Measurements from ENCODE around the gene CFAP74. TPM values are rescaled to one million over a fixed set of nuclear protein-coding genes. Genes with fewer than 3 reads are reported as not detected.

CFAP74 gene
- total and polyA plus RNA-seq, 9 of the 15 experiments (the other 6 are each of a cell fraction or from before 2014, with no cell fraction given) = 0.03 to 0.15 (median 0.05) TPM; not detected in 6

GRCh38 chr1:1892079-1892762 lies 111.4 kb downstream of the CFAP74 start (continued):
- TF ChIP-seq MEF2A (IDR thresholded peaks at IDR 0.05; ENCODE audit: control insufficient read depth, low read depth, low read length) = no peak
- no peak for TF ChIP-seq FOXO4 (CRISPR knock-in tag; IDR thresholded peaks at IDR 0.05)
- TF ChIP-seq KDM5B (IDR thresholded peaks at IDR 0.05; ENCODE audit: insufficient replicate concordance, low read depth, low read length) = peak; percentile 49
- TF ChIP-seq KHSRP (IDR thresholded peaks at IDR 0.05) = no peak
- TF ChIP-seq SMC3 (conservative IDR thresholded peaks at IDR 0.05; ENCODE audit: insufficient read depth, low read depth, low read length) = no peak
- TF ChIP-seq ZNF707 (CRISPR knock-in tag; conservative IDR thresholded peaks at IDR 0.05) = 0 out of 2 replicates have a peak, but pooled peaks have one; percentile 34
- no peak for TF ChIP-seq MIER1 (IDR thresholded peaks at IDR 0.05; ENCODE audit: low read depth)
- no peak for TF ChIP-seq ZC3H4 (CRISPR knock-in tag; IDR thresholded peaks at IDR 0.05; ENCODE audit: borderline replicate concordance)
- TF ChIP-seq E2F3 (CRISPR knock-in tag; IDR thresholded peaks at IDR 0.05) = 0 out of 2 replicates have a peak, but pooled peaks have one; percentile 19
